H9 (cell line): ENCODE data around the gene MVB12A. TPM values are rescaled to one million over a fixed set of nuclear protein-coding genes. Genes with fewer than 3 reads are reported as not detected.
A peak's percentile ranks its signal among the peaks of the same experiment; 100 is the strongest.

Experiments used
- DNase-seq: peaks from one replicate; pipeline ENCODE4 v3.0.0-alpha.2; 2017
- H2AFZ ChIP-seq: one replicate; pipeline ENCODE4 v1.6.1; 2013; ENCODE audit warnings: mild to moderate bottlenecking, low read length, control low read depth, moderate library complexity
- H2AK5ac ChIP-seq: 2 replicates; pipeline ENCODE4 v1.6.1; 2013; ENCODE audit warnings: low read length, control low read depth, mixed read lengths; ENCODE audit not compliant: insufficient read length
- H2BK120ac ChIP-seq: one replicate; pipeline ENCODE4 v1.6.1; 2013; ENCODE audit warnings: low read depth, mild to moderate bottlenecking, low read length, control low read depth, inconsistent platforms; ENCODE audit not compliant: poor library complexity, severe bottlenecking
- H2BK12ac ChIP-seq: 2 replicates; pipeline ENCODE4 v1.6.1; 2013; ENCODE audit warnings: low read length, control low read depth, mixed read lengths, low read depth; ENCODE audit not compliant: insufficient read length
- H2BK15ac ChIP-seq: 2 replicates; pipeline ENCODE4 v1.6.1; 2013; ENCODE audit warnings: low read depth, low read length, control low read depth
- H2BK20ac ChIP-seq: one replicate; pipeline ENCODE4 v1.6.1; 2013; ENCODE audit warnings: low read depth, mild to moderate bottlenecking, low read length, control low read depth, inconsistent platforms; ENCODE audit not compliant: poor library complexity, severe bottlenecking
- H2BK5ac ChIP-seq: 2 replicates; pipeline ENCODE4 v1.6.1; 2013; ENCODE audit warnings: low read length, control low read depth, mixed read lengths; ENCODE audit not compliant: insufficient read length
- H3K14ac ChIP-seq: 2 replicates; pipeline ENCODE4 v1.6.1; 2013; ENCODE audit warnings: low read length, control low read depth; ENCODE audit not compliant: insufficient read depth
- H3K18ac ChIP-seq: 2 replicates; pipeline ENCODE4 v1.6.1; 2013; ENCODE audit warnings: low read depth, mild to moderate bottlenecking, mixed read lengths, low read length, control low read depth; ENCODE audit not compliant: insufficient read length
- H3K23ac ChIP-seq: 2 replicates; pipeline ENCODE4 v1.6.1; 2013; ENCODE audit warnings: low read length, control low read depth, mixed read lengths, low read depth; ENCODE audit not compliant: insufficient read length
- H3K23me2 ChIP-seq: 2 replicates; pipeline ENCODE4 v1.6.1; 2013; ENCODE audit warnings: low read depth, mild to moderate bottlenecking, mixed read lengths, low read length, control low read depth; ENCODE audit not compliant: insufficient read length, poor library complexity, severe bottlenecking
- H3K27ac ChIP-seq: 2 replicates; pipeline ENCODE4 v1.5.1; 2013; ENCODE audit warnings: low read length, control low read depth, mixed read lengths, low read depth; ENCODE audit not compliant: insufficient read length
- H3K27me3 ChIP-seq: 2 replicates; pipeline ENCODE4 v1.6.1; 2013; ENCODE audit warnings: low read length, control low read depth, inconsistent platforms; ENCODE audit not compliant: insufficient read depth
- H3K4ac ChIP-seq: 2 replicates; pipeline ENCODE4 v1.6.1; 2013; ENCODE audit warnings: low read depth, mild to moderate bottlenecking, control low read depth, inconsistent platforms, low read length, moderate library complexity
- H3K4me1 ChIP-seq: 2 replicates; pipeline ENCODE4 v1.6.1; 2013; ENCODE audit warnings: low read length, control low read depth, inconsistent platforms; ENCODE audit not compliant: insufficient read depth
- H3K4me2 ChIP-seq: 2 replicates; pipeline ENCODE4 v1.6.1; 2013; ENCODE audit warnings: low read length, control low read depth, mixed read lengths; ENCODE audit not compliant: insufficient read length, insufficient read depth
- H3K56ac ChIP-seq: 2 replicates; pipeline ENCODE4 v1.6.1; 2013; ENCODE audit warnings: low read depth, mild to moderate bottlenecking, mixed read lengths, low read length, control low read depth; ENCODE audit not compliant: insufficient read length
- H3K79me1 ChIP-seq: 2 replicates; pipeline ENCODE4 v1.6.1; 2013; ENCODE audit warnings: low read depth, mild to moderate bottlenecking, moderate library complexity, low read length, control low read depth, inconsistent platforms; ENCODE audit not compliant: insufficient read depth, poor library complexity, severe bottlenecking
- H3K79me2 ChIP-seq: 2 replicates; pipeline ENCODE4 v1.6.1; 2013; ENCODE audit warnings: low read length, control low read depth, inconsistent platforms; ENCODE audit not compliant: insufficient read depth
- H3K9ac ChIP-seq: 2 replicates; pipeline ENCODE4 v1.6.1; 2013; ENCODE audit warnings: low read length, control low read depth, mixed read lengths; ENCODE audit not compliant: insufficient read length; ENCODE audit errors: extremely low read depth
- H3K9me3 ChIP-seq: one replicate; pipeline ENCODE4 v1.6.1; 2013; ENCODE audit warnings: low read depth, low read length, inconsistent platforms; ENCODE audit not compliant: control insufficient read depth
- H3T11ph ChIP-seq: one replicate; pipeline ENCODE4 v1.6.1; 2013; ENCODE audit warnings: mild to moderate bottlenecking, low read length, control low read depth, inconsistent platforms
- H4K20me1 ChIP-seq: one replicate; pipeline ENCODE4 v1.6.1; 2013; ENCODE audit not compliant: control insufficient read depth, insufficient read length, insufficient read depth
- H4K5ac ChIP-seq: 2 replicates; pipeline ENCODE4 v1.6.1; 2013; ENCODE audit warnings: low read depth, mild to moderate bottlenecking, mixed read lengths, low read length, control low read depth; ENCODE audit not compliant: insufficient read length
- H4K8ac ChIP-seq: replicated peaks from 2 replicates; pipeline ENCODE4 v1.6.1; 2013; ENCODE audit warnings: low read length, control low read depth, mixed read lengths, low read depth; ENCODE audit not compliant: insufficient read length
- H4K91ac ChIP-seq: 2 replicates; pipeline ENCODE4 v1.6.1; 2013; ENCODE audit warnings: low read depth, mild to moderate bottlenecking, moderate library complexity, mixed read lengths, low read length, control low read depth; ENCODE audit not compliant: insufficient read length
- H3K27ac Mint-ChIP-seq, 3 experiments: 2 replicates in 2 of 3; 3 replicates in 1 of 3; pipeline ENCODE4 v1.8.0; 2020 to 2021; ENCODE audit warnings: mixed read lengths in 3 of 3, mild to moderate bottlenecking in 1 of 3, moderate library complexity in 1 of 3
- H3K27me3 Mint-ChIP-seq: 2 replicates; pipeline ENCODE4 v1.8.0; 2021; ENCODE audit warnings: low read depth, mild to moderate bottlenecking, moderate library complexity, mixed read lengths
- H3K36me3 Mint-ChIP-seq, 3 experiments: 2 replicates in 2 of 3; 3 replicates in 1 of 3; pipeline ENCODE4 v1.8.0; 2020 to 2021; ENCODE audit warnings: low read depth in 3 of 3, mixed read lengths in 3 of 3; ENCODE audit not compliant: insufficient read depth in 1 of 3
- H3K4me1 Mint-ChIP-seq, 2 experiments: 2 replicates each; pipeline ENCODE4 v1.8.0; 2020; ENCODE audit warnings: mixed read lengths in 2 of 2
- H3K4me3 Mint-ChIP-seq, 2 experiments: 2 replicates in 1 of 2; 3 replicates in 1 of 2; pipeline ENCODE4 v1.8.0; 2020 to 2021; ENCODE audit warnings: mild to moderate bottlenecking in 2 of 2, mixed read lengths in 2 of 2, moderate library complexity in 1 of 2
- H3K9me3 Mint-ChIP-seq, 2 experiments: 2 replicates in 1 of 2; 3 replicates in 1 of 2; pipeline ENCODE4 v1.8.0; 2020; ENCODE audit warnings: mild to moderate bottlenecking in 2 of 2, mixed read lengths in 2 of 2, moderate library complexity in 1 of 2
- CTCF ChIP-seq: fragments of 200-600 bp; sonication (generic); conservative IDR thresholded peaks from 3 replicates; pipeline ENCODE4 v1.8.0; 2021; ENCODE audit warnings: antibody characterized with exemption, mild to moderate bottlenecking
- WGBS: extraction: QIAGEN DNeasy Blood & Tissue Kit; methylation state at CpG from one replicate; pipeline ENCODE4 v1.1.7; 2013; ENCODE audit warnings: missing lambda C conversion rate, low lambda C conversion rate, mixed read lengths; ENCODE audit not compliant: insufficient read length; ENCODE audit errors: extremely low coverage; 5-methylcytosine and 5-hydroxymethylcytosine counted together
- total RNA-seq: library from RNA; stranded (reverse); gene quantifications from 2 replicates; pipeline ENCODE4 v1.2.1, GENCODE V29; 2021

The MVB12A gene
- total RNA-seq, 1 experiment from 2014 or later = 50.4 TPM

GRCh38 chr19:17404015-17404414 is 15.8 kb upstream of the MVB12A start:
- Histone ChIP-seq H4K8ac (no peak overlapping the region), H4K91ac (no peak overlapping the region), H3K14ac (peak overlapping the region; percentile 26; the same call in 1 of the 2 replicates), H3K23me2 (peaks cover 15% of the 10 kb centered on the region), H2BK12ac (no peak overlapping the region), H2AFZ (no peak overlapping the region), H3K56ac (no peak overlapping the region), H3K27me3 (no peaks in the 10 kb centered on the region), H3K79me2 (no peaks in the 10 kb centered on the region; the same call in 1 of the 2 replicates), H2BK15ac (no peak overlapping the region), H4K20me1 (no peaks in the 10 kb centered on the region), H3K18ac (peak overlapping the region; percentile 13), H3T11ph (no peak overlapping the region), H3K4me1 (peaks cover 7% of the 10 kb centered on the region; the same call in 1 of the 2 replicates), H3K79me1 (no peaks in the 10 kb centered on the region), H2BK120ac (no peak overlapping the region), H3K27ac (no peak overlapping the region), H3K23ac (no peak overlapping the region), H2BK5ac (no peak overlapping the region), H3K9ac (peak overlapping the region; percentile 12), H2AK5ac (no peak overlapping the region), H3K4ac (no peak overlapping the region), H3K9me3 (no peaks in the 10 kb centered on the region), H3K4me2 (peak overlapping the region; percentile 61), H2BK20ac (no peak overlapping the region), H4K5ac (no peak overlapping the region)
- peak; percentile 63 for DNase-seq
- H3K36me3 Mint-ChIP-seq = peaks cover 7 to 38% (median 17%) of the 10 kb centered on the region in 3 experiments; a peak in 6 of 7 replicates
- no peak for TF ChIP-seq CTCF
- WGBS = no CpG with 5 or more reads among the region's 6 CpGs
- H3K4me3 Mint-ChIP-seq = peak overlapping the region; percentile 69 to 94
- peaks cover 31 to 39% of the 10 kb centered on the region in 2 experiments for H3K4me1 Mint-ChIP-seq
- no peaks in the 10 kb centered on the region for H3K27me3 Mint-ChIP-seq
- no peaks in the 10 kb centered on the region for H3K9me3 Mint-ChIP-seq
- peak overlapping the region; percentile 81 to 97 (median 97); a peak in 6 of 7 replicates for H3K27ac Mint-ChIP-seq
